Measurements from ENCODE around the gene ROCK1. TPM values are rescaled to one million over a fixed set of nuclear protein-coding genes. Genes with fewer than 3 reads are reported as not detected.
A peak's percentile ranks its signal among the peaks of the same experiment; 100 is the strongest.

Gene ROCK1
- total RNA-seq, 1 experiment from 2014 or later, result 36.2 TPM

DNA sequence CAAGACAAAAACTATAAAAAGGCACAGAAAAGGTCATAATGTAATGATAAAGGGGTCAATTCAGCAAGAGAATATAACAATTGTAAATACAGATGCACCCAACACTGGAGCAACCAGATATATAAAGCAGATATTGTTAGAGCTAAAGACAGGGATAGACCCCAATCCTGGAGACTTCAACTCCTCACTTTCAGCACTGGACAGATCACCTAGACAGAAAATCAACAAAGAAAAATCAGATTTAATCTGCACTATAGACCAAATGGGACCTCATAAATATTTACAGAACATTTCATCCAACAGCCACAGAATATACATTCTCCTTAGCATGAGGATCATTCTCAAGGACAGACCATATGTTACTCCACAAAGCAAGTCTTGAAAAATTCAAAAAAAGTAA, 114.2 kb downstream of the ROCK1 start:
- in situ Hi-C loops (cut with HindIII; ENCODE audit: low pct_unique_long_range_greater_than_20kb, low sequenced_read_pairs), result no loop called here
- POLR2A ChIA-PET, result no interaction called here

DNA sequence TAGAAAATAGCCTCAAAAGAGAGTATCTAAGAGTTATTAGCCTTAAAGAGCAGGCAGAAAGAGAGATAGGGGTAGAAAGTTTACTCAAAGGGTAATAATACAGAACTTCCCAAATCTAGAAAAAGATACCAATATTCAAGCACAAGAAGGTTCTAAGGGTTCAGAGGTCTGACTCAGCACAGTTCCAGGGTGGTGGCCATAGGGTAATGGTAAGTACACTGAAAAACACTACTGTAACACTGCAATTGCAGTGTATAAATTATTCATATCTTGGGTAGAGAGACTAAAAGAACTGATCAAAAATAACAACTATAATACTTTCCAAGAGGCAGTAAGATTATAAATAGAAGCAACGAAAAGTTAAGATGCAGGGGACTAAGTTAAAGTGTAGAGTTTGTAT, 115.2 kb downstream of the ROCK1 start:
- CTCF ChIA-PET, result no interaction called here
- DNase-seq (ENCODE audit: low read depth, low spot score) (no peak), ATAC-seq (no peak)
- in situ Hi-C loops (cut with HindIII; ENCODE audit: low pct_unique_long_range_greater_than_20kb, low sequenced_read_pairs), result no loop called here
- Histone ChIP-seq H3K9me3 (ENCODE audit: control insufficient read depth, insufficient read depth, low read depth, low read length) (no peaks in the 10 kb centered on the region), H3K4me3 (ENCODE audit: low read depth in 2 of 2, low read length in 2 of 2) (no peak overlapping the region), H3K36me3 (ENCODE audit: control insufficient read depth, insufficient read depth, low read length) (no peaks in the 10 kb centered on the region), H3K27ac (ENCODE audit: low read length) (no peak overlapping the region), H3K4me1 (ENCODE audit: control insufficient read depth, insufficient read depth, low read length) (no peaks in the 10 kb centered on the region), H3K27me3 (ENCODE audit: control insufficient read depth, insufficient read depth, low read length) (no peaks in the 10 kb centered on the region)
- intact Hi-C loops (cut with micrococcal nuclease; ENCODE audit: unreplicated experiment), result no loop called here
- TF ChIP-seq TCF7L2 (IDR thresholded peaks at IDR 0.05; ENCODE audit: low read depth, low read length) (no peak), POLR2AphosphoS5 (IDR thresholded peaks at IDR 0.05; ENCODE audit: low read depth, low read length) (no peak), SIN3A (IDR thresholded peaks at IDR 0.05; ENCODE audit: borderline replicate concordance, insufficient read depth, low read depth, low read length) (no peak)
- TF ChIP-seq, protein P1, sequence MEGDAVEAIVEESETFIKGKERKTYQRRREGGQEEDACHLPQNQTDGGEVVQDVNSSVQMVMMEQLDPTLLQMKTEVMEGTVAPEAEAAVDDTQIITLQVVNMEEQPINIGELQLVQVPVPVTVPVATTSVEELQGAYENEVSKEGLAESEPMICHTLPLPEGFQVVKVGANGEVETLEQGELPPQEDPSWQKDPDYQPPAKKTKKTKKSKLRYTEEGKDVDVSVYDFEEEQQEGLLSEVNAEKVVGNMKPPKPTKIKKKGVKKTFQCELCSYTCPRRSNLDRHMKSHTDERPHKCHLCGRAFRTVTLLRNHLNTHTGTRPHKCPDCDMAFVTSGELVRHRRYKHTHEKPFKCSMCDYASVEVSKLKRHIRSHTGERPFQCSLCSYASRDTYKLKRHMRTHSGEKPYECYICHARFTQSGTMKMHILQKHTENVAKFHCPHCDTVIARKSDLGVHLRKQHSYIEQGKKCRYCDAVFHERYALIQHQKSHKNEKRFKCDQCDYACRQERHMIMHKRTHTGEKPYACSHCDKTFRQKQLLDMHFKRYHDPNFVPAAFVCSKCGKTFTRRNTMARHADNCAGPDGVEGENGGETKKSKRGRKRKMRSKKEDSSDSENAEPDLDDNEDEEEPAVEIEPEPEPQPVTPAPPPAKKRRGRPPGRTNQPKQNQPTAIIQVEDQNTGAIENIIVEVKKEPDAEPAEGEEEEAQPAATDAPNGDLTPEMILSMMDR (IDR thresholded peaks at IDR 0.05), result no peak
- TF ChIP-seq, protein P2, sequence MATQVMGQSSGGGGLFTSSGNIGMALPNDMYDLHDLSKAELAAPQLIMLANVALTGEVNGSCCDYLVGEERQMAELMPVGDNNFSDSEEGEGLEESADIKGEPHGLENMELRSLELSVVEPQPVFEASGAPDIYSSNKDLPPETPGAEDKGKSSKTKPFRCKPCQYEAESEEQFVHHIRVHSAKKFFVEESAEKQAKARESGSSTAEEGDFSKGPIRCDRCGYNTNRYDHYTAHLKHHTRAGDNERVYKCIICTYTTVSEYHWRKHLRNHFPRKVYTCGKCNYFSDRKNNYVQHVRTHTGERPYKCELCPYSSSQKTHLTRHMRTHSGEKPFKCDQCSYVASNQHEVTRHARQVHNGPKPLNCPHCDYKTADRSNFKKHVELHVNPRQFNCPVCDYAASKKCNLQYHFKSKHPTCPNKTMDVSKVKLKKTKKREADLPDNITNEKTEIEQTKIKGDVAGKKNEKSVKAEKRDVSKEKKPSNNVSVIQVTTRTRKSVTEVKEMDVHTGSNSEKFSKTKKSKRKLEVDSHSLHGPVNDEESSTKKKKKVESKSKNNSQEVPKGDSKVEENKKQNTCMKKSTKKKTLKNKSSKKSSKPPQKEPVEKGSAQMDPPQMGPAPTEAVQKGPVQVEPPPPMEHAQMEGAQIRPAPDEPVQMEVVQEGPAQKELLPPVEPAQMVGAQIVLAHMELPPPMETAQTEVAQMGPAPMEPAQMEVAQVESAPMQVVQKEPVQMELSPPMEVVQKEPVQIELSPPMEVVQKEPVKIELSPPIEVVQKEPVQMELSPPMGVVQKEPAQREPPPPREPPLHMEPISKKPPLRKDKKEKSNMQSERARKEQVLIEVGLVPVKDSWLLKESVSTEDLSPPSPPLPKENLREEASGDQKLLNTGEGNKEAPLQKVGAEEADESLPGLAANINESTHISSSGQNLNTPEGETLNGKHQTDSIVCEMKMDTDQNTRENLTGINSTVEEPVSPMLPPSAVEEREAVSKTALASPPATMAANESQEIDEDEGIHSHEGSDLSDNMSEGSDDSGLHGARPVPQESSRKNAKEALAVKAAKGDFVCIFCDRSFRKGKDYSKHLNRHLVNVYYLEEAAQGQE (IDR thresholded peaks at IDR 0.05; ENCODE audit: insufficient read depth in 1 of 2, low read depth in 2 of 2, low read length in 1 of 2), result no peak
- POLR2A ChIA-PET, result no interaction called here
- BruUV-seq (replicated peaks), result no TSS peak

More for the DNA sequence above, 114.2 kb downstream of the ROCK1 start:
- no peaks in the 10 kb centered on the region for H3K9me3 ChIP-seq (ENCODE audit: control insufficient read depth, insufficient read depth, low read depth, low read length)
- TF ChIP-seq, protein P1 (IDR thresholded peaks at IDR 0.05), result no peak
- TF ChIP-seq, protein P2 (IDR thresholded peaks at IDR 0.05; ENCODE audit: insufficient read depth in 1 of 2, low read depth in 2 of 2, low read length in 1 of 2), result peak in 1 of 2 experiments; percentile 66; a peak in 2 of 4 replicates
- CTCF ChIA-PET, result no interaction called here
- no peak overlapping the region for H3K27ac ChIP-seq (ENCODE audit: low read length)
- H3K36me3 ChIP-seq (ENCODE audit: control insufficient read depth, insufficient read depth, low read length), result no peaks in the 10 kb centered on the region
- no peaks in the 10 kb centered on the region for H3K4me1 ChIP-seq (ENCODE audit: control insufficient read depth, insufficient read depth, low read length)
- no peak for DNase-seq (ENCODE audit: low read depth, low spot score)
- ATAC-seq, result no peak
- H3K27me3 ChIP-seq (ENCODE audit: control insufficient read depth, insufficient read depth, low read length), result no peaks in the 10 kb centered on the region
- H3K4me3 ChIP-seq (ENCODE audit: low read depth in 2 of 2, low read length in 2 of 2), result no peak overlapping the region
- BruUV-seq (replicated peaks), result no TSS peak
- intact Hi-C loops (cut with micrococcal nuclease; ENCODE audit: unreplicated experiment), result no loop called here

Measured in Panc1 (cell line).